GM12891 (cell line): ENCODE measurements around the gene RUNDC1. TPM values are rescaled to one million over a fixed set of nuclear protein-coding genes. Genes with fewer than 3 reads are reported as not detected.

ENCODE experiments used
- DNase-seq: peaks from one replicate; pipeline ENCODE4 v3.0.0; 2011; ENCODE audit warnings: low spot score; ENCODE audit not compliant: insufficient read length
- FAIRE-seq: peaks from 2 replicates; lab custom pipeline; 2011; peaks lifted over from hg19 to GRCh38; lab: Jason Lieb, UNC
- PAX5 ChIP-seq: IDR thresholded peaks from 2 replicates; pipeline ENCODE4 v1.6.1; 2011; ENCODE audit warnings: low read length, moderate library complexity, mild to moderate bottlenecking; ENCODE audit not compliant: insufficient read depth, severe bottlenecking
- POLR2A ChIP-seq: IDR thresholded peaks from 2 replicates; pipeline ENCODE4 v1.6.1; 2011; ENCODE audit warnings: low read depth, low read length, control low read depth
- POLR2AphosphoS5 ChIP-seq: IDR thresholded peaks from 2 replicates; pipeline ENCODE4 v1.6.1; 2011; ENCODE audit warnings: low read depth, low read length, control low read depth
- POU2F2 ChIP-seq: IDR thresholded peaks from 2 replicates; pipeline ENCODE4 v1.6.1; 2011; ENCODE audit warnings: low read depth, mild to moderate bottlenecking, control low read depth, low read length, moderate library complexity
- SPI1 ChIP-seq: IDR thresholded peaks from 2 replicates; pipeline ENCODE4 v1.6.1; 2011; ENCODE audit warnings: low read depth, low read length, control low read depth
- TAF1 ChIP-seq: IDR thresholded peaks from 2 replicates; pipeline ENCODE4 v1.6.1; 2011; ENCODE audit warnings: low read depth, low read length, control low read depth
- polyA plus RNA-seq: library from polyadenylated mRNA; unstranded; fragments of >200 nt; gene quantifications from one replicate; pipeline ENCODE4 v1.2.1, GENCODE V29; 2012; ENCODE audit warnings: low read depth, missing spikeins, inconsistent platforms; ENCODE audit not compliant: missing spikeins

Gene RUNDC1
- 6.9 TPM for polyA plus RNA-seq

DNA sequence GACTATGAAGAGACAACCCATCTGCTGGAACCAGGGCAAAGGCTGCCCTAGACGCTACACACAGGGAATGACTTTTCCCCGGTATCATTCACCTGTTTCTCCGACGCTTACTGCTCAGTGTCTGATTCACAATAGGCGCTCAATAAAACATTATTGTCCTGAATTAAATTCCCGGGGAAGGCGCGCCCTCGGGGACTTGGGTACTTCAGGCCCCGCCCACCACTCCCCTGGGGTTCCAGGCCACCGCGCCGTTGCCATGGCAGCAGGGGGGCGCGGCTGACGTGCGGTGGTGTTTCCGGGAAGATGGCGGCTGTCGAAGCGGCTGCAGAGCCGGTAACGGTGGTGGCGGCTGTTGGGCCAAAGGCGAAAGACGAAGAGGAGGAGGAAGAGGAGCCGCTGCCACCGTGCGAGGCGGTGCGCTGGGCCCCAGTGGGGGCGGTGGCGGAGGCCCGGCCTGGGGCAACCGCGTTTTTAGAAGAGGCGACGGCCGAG lies at the start of gene RUNDC1:
RUNDC1 (plus strand) TSS at position 292 of the 492 bp plus-strand sequence; CDS start at position 304, 12 bp downstream.
- DNase-seq, result peak; percentile 88
- peak; percentile 73 for FAIRE-seq
- TF ChIP-seq POLR2AphosphoS5 (no peak), TAF1 (peak; percentile 47), PAX5 (peak; percentile 72)

DNA sequence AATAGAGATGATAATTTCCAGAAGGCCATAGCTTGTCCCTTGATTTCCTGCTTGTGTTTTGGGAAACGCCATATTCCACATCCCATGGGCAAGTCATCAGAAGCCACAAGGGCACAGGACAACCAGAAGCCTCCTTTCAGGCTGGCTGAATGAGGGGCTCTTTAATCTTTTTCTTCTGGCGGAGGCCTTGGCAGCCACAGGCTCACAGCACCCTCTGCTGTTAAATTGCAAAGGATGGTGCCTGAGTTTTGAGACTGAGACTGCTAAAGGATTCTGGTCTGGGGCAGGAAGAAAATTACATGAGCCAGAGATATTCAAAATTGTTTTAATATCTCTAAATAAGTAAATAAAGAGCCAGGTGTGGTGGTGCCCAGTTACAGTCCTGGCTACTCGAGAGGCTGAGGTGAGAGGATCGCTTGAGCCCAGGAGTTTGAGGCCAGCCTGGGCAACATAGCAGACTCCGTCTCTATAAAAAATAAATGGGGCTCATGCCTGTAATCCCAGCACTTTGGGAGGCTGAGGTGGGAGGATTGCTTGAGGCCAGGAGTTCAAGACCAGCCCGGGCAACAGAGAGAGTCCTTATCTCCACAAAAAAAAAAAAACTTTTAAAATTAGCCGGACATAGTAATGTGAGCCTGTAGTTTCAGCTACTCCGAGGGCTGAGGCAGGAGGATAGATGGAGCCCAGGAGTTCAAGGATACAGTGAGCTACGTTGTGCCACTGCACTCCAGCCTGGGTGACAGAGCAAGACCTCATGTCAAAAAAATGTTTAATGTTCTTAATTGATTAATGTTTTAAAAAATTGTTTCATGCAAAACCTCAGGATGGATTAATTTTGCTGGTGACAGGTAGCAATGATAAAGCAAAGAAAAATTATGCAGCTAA lies 42.4 kb upstream of the RUNDC1 start:
- FAIRE-seq (peak; percentile 59), DNase-seq (peak; percentile 40)
- TF ChIP-seq PAX5, result no peak
- TF ChIP-seq SPI1, result no peak
- no peak for TF ChIP-seq POU2F2
- no peak for TF ChIP-seq POLR2A
- TF ChIP-seq TAF1, result no peak
- TF ChIP-seq POLR2AphosphoS5, result no peak

GRCh38 chr17:42944211-42944610 lies 36.2 kb upstream of the RUNDC1 start:
- DNase-seq (no peak), FAIRE-seq (no peak)
- TF ChIP-seq SPI1 (no peak), PAX5 (no peak), POLR2AphosphoS5 (no peak), POLR2A (no peak), TAF1 (no peak), POU2F2 (no peak)

GRCh38 chr17:42946812-42947211 lies 33.6 kb upstream of the RUNDC1 start:
- DNase-seq (no peak), FAIRE-seq (no peak)
- TF ChIP-seq POLR2AphosphoS5 (no peak), POU2F2 (no peak), PAX5 (no peak), SPI1 (no peak), POLR2A (no peak), TAF1 (no peak)

DNA sequence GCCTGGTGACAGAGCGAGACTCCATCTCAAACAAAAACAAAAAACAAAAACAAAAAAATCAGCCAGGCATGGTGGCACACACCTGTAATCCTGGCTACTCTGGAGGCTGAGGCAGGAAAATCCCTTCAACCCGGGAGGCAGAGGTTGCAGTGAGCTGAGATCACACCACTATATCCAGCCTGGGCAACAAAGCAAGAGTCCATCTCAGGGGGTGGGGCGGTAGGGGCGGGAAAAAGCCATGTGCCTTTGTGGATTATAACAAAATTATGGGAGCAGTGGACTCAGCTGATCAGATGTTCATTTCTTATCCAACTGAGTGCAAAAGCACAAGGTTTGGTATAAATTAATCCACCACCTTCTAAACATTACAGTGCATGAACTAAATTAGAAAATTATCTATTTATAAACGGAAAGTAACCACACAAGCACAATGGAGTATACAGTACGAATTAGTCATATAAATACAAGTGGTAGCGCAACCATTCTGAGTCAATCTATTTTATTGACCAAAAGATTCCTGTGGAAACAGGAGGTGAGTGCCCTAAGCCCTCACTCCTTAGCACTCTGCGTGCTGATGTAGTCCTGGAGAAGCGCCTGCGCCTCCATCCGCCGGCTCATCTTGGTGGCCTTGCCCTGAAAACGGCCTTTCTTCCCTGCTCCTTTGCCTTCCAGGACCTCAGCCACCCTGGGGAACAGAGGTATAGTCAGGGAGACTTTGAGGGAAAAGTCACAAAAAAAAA lies 30.2 kb upstream of the RUNDC1 start:
- TF ChIP-seq TAF1 (no peak), SPI1 (no peak), POLR2AphosphoS5 (no peak), POU2F2 (no peak), PAX5 (no peak), POLR2A (no peak)
- FAIRE-seq, result no peak
- DNase-seq, result no peak

GRCh38 chr17:42953669-42954068 lies 26.7 kb upstream of the RUNDC1 start:
- FAIRE-seq, result no peak
- DNase-seq, result no peak
- TF ChIP-seq SPI1 (no peak), POLR2A (no peak), TAF1 (no peak), POLR2AphosphoS5 (no peak), POU2F2 (no peak), PAX5 (no peak)

GRCh38 chr17:42964161-42964932 lies 16.0 kb upstream of the RUNDC1 start, which contains the start of gene AARSD1:
Gene AARSD1 (minus strand): TSS chr17:42964454. CDS start chr17:42964440, 14 bp downstream.
- peak; percentile 98 for FAIRE-seq
- DNase-seq, result peak; percentile 85
- TF ChIP-seq PAX5 (no peak), POLR2AphosphoS5 (peak; percentile 89), TAF1 (peak; percentile 66), SPI1 (no peak), POLR2A (peak; percentile 91)

DNA sequence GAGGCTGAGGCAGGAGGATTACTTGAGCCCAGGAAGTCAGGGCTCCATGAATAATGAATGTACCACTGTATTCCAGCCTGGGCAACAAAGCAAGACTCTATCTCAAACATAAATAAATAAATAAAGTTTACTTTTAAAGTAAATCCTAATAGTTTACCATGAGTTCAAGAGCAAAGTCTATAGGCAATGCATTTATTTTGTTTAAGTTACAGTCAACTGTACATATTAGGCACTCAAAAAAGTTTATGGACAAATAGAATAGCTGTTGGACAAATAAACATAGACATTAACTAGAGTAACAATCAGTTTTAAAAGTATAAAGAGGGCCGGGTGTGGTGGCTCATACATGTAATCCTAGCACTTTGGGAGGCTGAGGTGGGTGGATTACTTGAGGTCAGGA lies 12.4 kb upstream of the RUNDC1 start:
- TF ChIP-seq POLR2A (no peak), TAF1 (no peak), POLR2AphosphoS5 (no peak), SPI1 (no peak), POU2F2 (no peak), PAX5 (no peak)
- DNase-seq (no peak), FAIRE-seq (no peak)

GRCh38 chr17:42969001-42969581 lies 11.3 kb upstream of the RUNDC1 start:
- FAIRE-seq (no peak), DNase-seq (no peak)
- no peak for TF ChIP-seq POU2F2
- no peak for TF ChIP-seq TAF1
- no peak for TF ChIP-seq POLR2A
- no peak for TF ChIP-seq SPI1
- no peak for TF ChIP-seq POLR2AphosphoS5
- no peak for TF ChIP-seq PAX5
